C4-2B (cell line): ENCODE data around the gene GLCCI1.

Source experiments
- CTCF ChIP-seq: fragments of 450-650 bp; conservative IDR thresholded peaks from 2 replicates; pipeline ENCODE4 v1.5.1; 2017; ENCODE audit warnings: mild to moderate bottlenecking
- ZFX ChIP-seq: fragments of 450-650 bp; IDR thresholded peaks from 2 replicates; pipeline ENCODE4 v1.6.1; 2017

GRCh38 chr7:8126601-8127167 is 158.1 kb downstream of the GLCCI1 start:
- no peak for TF ChIP-seq CTCF
- no peak for TF ChIP-seq ZFX
